Measurements from ENCODE around the gene MELK.

Gene MELK

GRCh38 chr9:36598273-36598672, 25.6 kb downstream of the MELK start:
- no peak for TF ChIP-seq CTCF (IDR thresholded peaks at IDR 0.05; ENCODE audit: low read depth, low read length, missing control alignments)
- H3K4me3 ChIP-seq (ENCODE audit: low read depth, low read length): no peak overlapping the region
- DNase-seq (ENCODE audit: low read depth): no peak
- in situ Hi-C loops (cut with HindIII; ENCODE audit: low sequenced_read_pairs): no loop called here

- no peak for TF ChIP-seq CTCF (IDR thresholded peaks at IDR 0.05; ENCODE audit: low read depth, low read length, missing control alignments)
- H3K4me3 ChIP-seq (ENCODE audit: low read depth, low read length): no peak overlapping the region
- in situ Hi-C loops (cut with HindIII; ENCODE audit: low sequenced_read_pairs): no loop called here
- no peak for DNase-seq (ENCODE audit: low read depth)
Measured at GRCh38 chr9:36603006-36603405, 30.3 kb downstream of the MELK start.

GRCh38 chr9:36609306-36609705, 36.6 kb downstream of the MELK start:
- no peak for TF ChIP-seq CTCF (IDR thresholded peaks at IDR 0.05; ENCODE audit: low read depth, low read length, missing control alignments)
- in situ Hi-C loops (cut with HindIII; ENCODE audit: low sequenced_read_pairs): no loop called here
- no peak for DNase-seq (ENCODE audit: low read depth)

GRCh38 chr9:36622121-36622520, 49.4 kb downstream of the MELK start:
- no peak for TF ChIP-seq CTCF (IDR thresholded peaks at IDR 0.05; ENCODE audit: low read depth, low read length, missing control alignments)
- no peak overlapping the region for H3K4me3 ChIP-seq (ENCODE audit: low read depth, low read length)
- no peak for DNase-seq (ENCODE audit: low read depth)
- in situ Hi-C loops (cut with HindIII; ENCODE audit: low sequenced_read_pairs): no loop called here

More at GRCh38 chr9:36609306-36609705, 36.6 kb downstream of the MELK start:
- H3K4me3 ChIP-seq (ENCODE audit: low read depth, low read length): no peak overlapping the region

- DNase-seq (ENCODE audit: low read depth): no peak
- H3K4me3 ChIP-seq (ENCODE audit: low read depth, low read length): no peak overlapping the region
- in situ Hi-C loops (cut with HindIII; ENCODE audit: low sequenced_read_pairs): no loop called here
- no peak for TF ChIP-seq CTCF (IDR thresholded peaks at IDR 0.05; ENCODE audit: low read depth, low read length, missing control alignments)
Measured at GRCh38 chr9:36623280-36623679, 50.6 kb downstream of the MELK start.

GRCh38 chr9:36625006-36625615, 52.4 kb downstream of the MELK start:
- in situ Hi-C loops (cut with HindIII; ENCODE audit: low sequenced_read_pairs): no loop called here
- no peak for TF ChIP-seq CTCF (IDR thresholded peaks at IDR 0.05; ENCODE audit: low read depth, low read length, missing control alignments)
- DNase-seq (ENCODE audit: low read depth): peak; percentile 77
- H3K4me3 ChIP-seq (ENCODE audit: low read depth, low read length): no peak overlapping the region

Data from astrocyte of the cerebellum (primary cell).